ENCODE data around the gene KIAA1671. TPM values are rescaled to one million over a fixed set of nuclear protein-coding genes. Genes with fewer than 3 reads are reported as not detected.

KIAA1671 gene
- total RNA-seq, 1 experiment from 2014 or later, result 63.1 TPM

DNA sequence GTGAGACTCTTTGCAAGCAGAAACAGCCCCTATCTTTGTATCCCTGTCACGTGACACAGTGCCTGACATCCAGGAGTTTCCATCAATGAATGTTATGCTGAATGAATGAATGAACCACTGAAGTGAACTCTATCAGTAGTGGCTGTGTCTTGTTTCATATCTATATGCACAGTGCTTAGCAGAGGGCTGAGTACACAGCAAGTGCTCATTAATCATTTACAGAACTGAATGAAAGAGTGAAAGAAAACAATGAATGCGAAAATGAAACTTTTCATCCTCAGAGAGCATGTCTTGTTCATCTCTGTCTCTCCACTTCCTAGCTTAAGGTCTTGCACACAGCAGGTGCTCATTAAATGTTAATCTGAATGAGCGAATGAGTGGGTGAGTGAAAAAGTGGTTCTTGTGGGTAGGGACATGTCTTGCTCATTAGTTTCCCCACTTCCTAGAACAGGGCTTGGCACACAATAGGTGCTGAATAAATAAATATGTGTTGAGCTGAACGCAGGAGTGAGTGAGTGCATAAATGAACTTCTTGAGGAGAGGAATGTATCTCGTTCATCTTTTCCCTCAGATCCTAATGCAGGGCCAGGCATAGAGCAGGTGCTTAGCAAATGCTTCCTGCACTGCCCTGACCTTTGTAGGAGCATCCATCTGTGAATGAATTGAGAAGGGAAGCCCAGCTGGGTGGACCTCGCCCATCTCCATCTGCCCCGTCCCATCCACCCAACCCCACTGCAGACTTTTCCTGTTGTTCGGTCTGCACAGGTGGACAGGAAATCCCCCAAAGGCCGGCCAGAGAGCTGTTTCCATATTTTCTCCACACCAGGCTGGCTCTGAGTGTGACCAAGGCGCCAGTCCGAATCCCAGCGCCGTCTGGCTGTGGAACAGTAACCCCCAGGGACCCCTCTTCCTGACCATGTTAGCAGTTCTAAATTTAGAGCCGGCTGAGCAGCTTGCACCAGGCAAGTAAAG, 133.7 kb downstream of the KIAA1671 start:
- TF ChIP-seq, protein P1, sequence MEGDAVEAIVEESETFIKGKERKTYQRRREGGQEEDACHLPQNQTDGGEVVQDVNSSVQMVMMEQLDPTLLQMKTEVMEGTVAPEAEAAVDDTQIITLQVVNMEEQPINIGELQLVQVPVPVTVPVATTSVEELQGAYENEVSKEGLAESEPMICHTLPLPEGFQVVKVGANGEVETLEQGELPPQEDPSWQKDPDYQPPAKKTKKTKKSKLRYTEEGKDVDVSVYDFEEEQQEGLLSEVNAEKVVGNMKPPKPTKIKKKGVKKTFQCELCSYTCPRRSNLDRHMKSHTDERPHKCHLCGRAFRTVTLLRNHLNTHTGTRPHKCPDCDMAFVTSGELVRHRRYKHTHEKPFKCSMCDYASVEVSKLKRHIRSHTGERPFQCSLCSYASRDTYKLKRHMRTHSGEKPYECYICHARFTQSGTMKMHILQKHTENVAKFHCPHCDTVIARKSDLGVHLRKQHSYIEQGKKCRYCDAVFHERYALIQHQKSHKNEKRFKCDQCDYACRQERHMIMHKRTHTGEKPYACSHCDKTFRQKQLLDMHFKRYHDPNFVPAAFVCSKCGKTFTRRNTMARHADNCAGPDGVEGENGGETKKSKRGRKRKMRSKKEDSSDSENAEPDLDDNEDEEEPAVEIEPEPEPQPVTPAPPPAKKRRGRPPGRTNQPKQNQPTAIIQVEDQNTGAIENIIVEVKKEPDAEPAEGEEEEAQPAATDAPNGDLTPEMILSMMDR (IDR thresholded peaks at IDR 0.05; ENCODE audit: unreplicated experiment), result no peak
- peaks cover 51% of the 10 kb centered on the region for H3K4me1 Mint-ChIP-seq (ENCODE audit: low read depth, unreplicated experiment)
- H3K36me3 Mint-ChIP-seq (ENCODE audit: insufficient read depth, unreplicated experiment), result peaks cover 7% of the 10 kb centered on the region
- no peak overlapping the region for H3K4me3 Mint-ChIP-seq (ENCODE audit: low read depth, unreplicated experiment)
- CTCF ChIA-PET, result interaction anchor here (0.6 to 1.9 kb wide), 4 partner anchors 20 to 86 kb away, joined by 3 to 4 read pairs (median 4); no protein-coding TSS in a partner anchor
- no peak for DNase-seq
- H3K9me3 Mint-ChIP-seq (ENCODE audit: low read depth, unreplicated experiment), result no peaks in the 10 kb centered on the region
- no TSS peak for BruUV-seq (replicated peaks)
- H3K27me3 Mint-ChIP-seq (ENCODE audit: unreplicated experiment), result no peaks in the 10 kb centered on the region
- intact Hi-C loops (cut with micrococcal nuclease; ENCODE audit: unreplicated experiment), result loop anchor here (2.0 kb wide), 1 partner anchor 25 kb away; no protein-coding TSS in a partner anchor
- H3K27ac Mint-ChIP-seq (ENCODE audit: unreplicated experiment), result peak overlapping the region; percentile 36

- CTCF ChIA-PET, result interaction anchor here (0.6 to 1.9 kb wide), 4 partner anchors 19 to 85 kb away, joined by 3 to 4 read pairs (median 3); no protein-coding TSS in a partner anchor
- intact Hi-C loops (cut with micrococcal nuclease; ENCODE audit: unreplicated experiment), result loop anchor here (2.0 kb wide), 1 partner anchor 24 kb away; no protein-coding TSS in a partner anchor
- Mint-ChIP-seq H3K4me3 (ENCODE audit: low read depth, unreplicated experiment) (no peak overlapping the region), H3K36me3 (ENCODE audit: insufficient read depth, unreplicated experiment) (peaks cover 7% of the 10 kb centered on the region), H3K9me3 (ENCODE audit: low read depth, unreplicated experiment) (no peaks in the 10 kb centered on the region), H3K4me1 (ENCODE audit: low read depth, unreplicated experiment) (peaks cover 44% of the 10 kb centered on the region), H3K27me3 (ENCODE audit: unreplicated experiment) (no peaks in the 10 kb centered on the region), H3K27ac (ENCODE audit: unreplicated experiment) (no peak overlapping the region)
- BruUV-seq (replicated peaks), result no TSS peak
- no peak for DNase-seq
- TF ChIP-seq, protein P1 (IDR thresholded peaks at IDR 0.05; ENCODE audit: unreplicated experiment), result no peak
Observed at GRCh38 chr22:25086902-25087282, 134.4 kb downstream of the KIAA1671 start.

- CTCF ChIA-PET, result no interaction called here
- BruUV-seq (replicated peaks), result no TSS peak
- H3K27ac Mint-ChIP-seq (ENCODE audit: unreplicated experiment), result no peak overlapping the region
- TF ChIP-seq, protein P1 (IDR thresholded peaks at IDR 0.05; ENCODE audit: unreplicated experiment), result no peak
- H3K4me1 Mint-ChIP-seq (ENCODE audit: low read depth, unreplicated experiment), result peaks cover 27% of the 10 kb centered on the region
- intact Hi-C loops (cut with micrococcal nuclease; ENCODE audit: unreplicated experiment), result no loop called here
- DNase-seq, result no peak
- H3K4me3 Mint-ChIP-seq (ENCODE audit: low read depth, unreplicated experiment), result no peak overlapping the region
- no peaks in the 10 kb centered on the region for H3K9me3 Mint-ChIP-seq (ENCODE audit: low read depth, unreplicated experiment)
- H3K36me3 Mint-ChIP-seq (ENCODE audit: insufficient read depth, unreplicated experiment), result no peaks in the 10 kb centered on the region
- no peaks in the 10 kb centered on the region for H3K27me3 Mint-ChIP-seq (ENCODE audit: unreplicated experiment)
Observed at GRCh38 chr22:25090225-25090890, 137.8 kb downstream of the KIAA1671 start.

GRCh38 chr22:25091458-25091857, 138.9 kb downstream of the KIAA1671 start:
- Mint-ChIP-seq H3K27ac (ENCODE audit: unreplicated experiment) (no peak overlapping the region), H3K4me3 (ENCODE audit: low read depth, unreplicated experiment) (no peak overlapping the region), H3K4me1 (ENCODE audit: low read depth, unreplicated experiment) (peaks cover 16% of the 10 kb centered on the region), H3K36me3 (ENCODE audit: insufficient read depth, unreplicated experiment) (no peaks in the 10 kb centered on the region), H3K9me3 (ENCODE audit: low read depth, unreplicated experiment) (no peaks in the 10 kb centered on the region), H3K27me3 (ENCODE audit: unreplicated experiment) (no peaks in the 10 kb centered on the region)
- no TSS peak for BruUV-seq (replicated peaks)
- DNase-seq, result no peak
- CTCF ChIA-PET, result no interaction called here
- TF ChIP-seq, protein P1 (IDR thresholded peaks at IDR 0.05; ENCODE audit: unreplicated experiment), result no peak
- intact Hi-C loops (cut with micrococcal nuclease; ENCODE audit: unreplicated experiment), result no loop called here
